Retinal pigment epithelial cell (primary cell): ENCODE data around the gene ZNF282.

Experiments used
- DNase-seq: peaks from one replicate; pipeline ENCODE4 v3.0.0-alpha.2; 2010; ENCODE audit warnings: low read depth
- H3K4me3 ChIP-seq: 2 replicates; pipeline ENCODE4 v1.5.1; 2011; ENCODE audit warnings: mild to moderate bottlenecking, low read length, control low read depth, moderate library complexity
- TF ChIP-seq, protein P1 (sequence below): conservative IDR thresholded peaks from 2 replicates; pipeline ENCODE4 v1.5.1; 2011; ENCODE audit warnings: low read depth, low read length, control low read depth, inconsistent platforms

ZNF282 gene

DNA sequence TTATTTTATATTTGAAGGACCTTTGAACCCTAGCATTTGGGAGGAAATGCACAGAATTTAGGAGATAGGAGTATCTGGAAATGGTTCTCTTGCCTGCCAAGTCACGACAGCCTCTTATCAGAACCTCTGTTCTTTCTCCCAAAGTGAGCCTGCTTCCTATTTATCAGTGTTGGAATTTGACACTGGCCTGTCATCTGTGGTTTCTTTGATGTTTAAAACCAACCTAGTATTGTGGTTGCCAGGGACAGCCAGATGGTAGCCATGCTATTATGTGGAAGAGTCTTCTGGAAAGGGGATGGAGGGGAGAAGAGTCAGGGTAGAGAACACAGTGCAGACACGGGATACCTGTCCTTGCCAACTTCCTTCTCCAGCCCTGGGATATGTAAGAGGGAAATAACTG, 21.1 kb downstream of the ZNF282 start:
- TF ChIP-seq, protein P1, sequence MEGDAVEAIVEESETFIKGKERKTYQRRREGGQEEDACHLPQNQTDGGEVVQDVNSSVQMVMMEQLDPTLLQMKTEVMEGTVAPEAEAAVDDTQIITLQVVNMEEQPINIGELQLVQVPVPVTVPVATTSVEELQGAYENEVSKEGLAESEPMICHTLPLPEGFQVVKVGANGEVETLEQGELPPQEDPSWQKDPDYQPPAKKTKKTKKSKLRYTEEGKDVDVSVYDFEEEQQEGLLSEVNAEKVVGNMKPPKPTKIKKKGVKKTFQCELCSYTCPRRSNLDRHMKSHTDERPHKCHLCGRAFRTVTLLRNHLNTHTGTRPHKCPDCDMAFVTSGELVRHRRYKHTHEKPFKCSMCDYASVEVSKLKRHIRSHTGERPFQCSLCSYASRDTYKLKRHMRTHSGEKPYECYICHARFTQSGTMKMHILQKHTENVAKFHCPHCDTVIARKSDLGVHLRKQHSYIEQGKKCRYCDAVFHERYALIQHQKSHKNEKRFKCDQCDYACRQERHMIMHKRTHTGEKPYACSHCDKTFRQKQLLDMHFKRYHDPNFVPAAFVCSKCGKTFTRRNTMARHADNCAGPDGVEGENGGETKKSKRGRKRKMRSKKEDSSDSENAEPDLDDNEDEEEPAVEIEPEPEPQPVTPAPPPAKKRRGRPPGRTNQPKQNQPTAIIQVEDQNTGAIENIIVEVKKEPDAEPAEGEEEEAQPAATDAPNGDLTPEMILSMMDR = no peak
- H3K4me3 ChIP-seq = no peak overlapping the region
- no peak for DNase-seq

DNA sequence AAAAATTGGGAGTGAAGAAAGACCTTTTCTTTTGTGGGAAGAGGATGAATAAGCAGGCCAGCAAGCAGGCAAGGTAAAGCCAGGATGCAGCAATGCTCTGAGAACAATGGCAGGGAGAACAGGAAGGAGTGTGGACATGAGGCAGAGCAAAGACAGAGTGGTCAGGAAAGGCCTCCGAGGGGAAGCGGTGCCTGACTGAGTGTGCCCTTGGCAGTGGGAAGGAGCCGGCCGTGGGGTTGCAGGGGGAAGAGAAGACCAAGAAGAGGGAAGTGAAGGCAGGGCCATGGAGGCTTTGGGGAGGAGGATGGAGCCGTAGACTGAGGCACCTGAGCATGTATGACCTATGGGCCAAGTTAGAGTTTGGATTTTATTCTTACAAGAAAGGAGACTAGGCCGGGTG, 22.2 kb downstream of the ZNF282 start:
- no peak for DNase-seq
- TF ChIP-seq, protein P1 = no peak
- H3K4me3 ChIP-seq = no peak overlapping the region

DNA sequence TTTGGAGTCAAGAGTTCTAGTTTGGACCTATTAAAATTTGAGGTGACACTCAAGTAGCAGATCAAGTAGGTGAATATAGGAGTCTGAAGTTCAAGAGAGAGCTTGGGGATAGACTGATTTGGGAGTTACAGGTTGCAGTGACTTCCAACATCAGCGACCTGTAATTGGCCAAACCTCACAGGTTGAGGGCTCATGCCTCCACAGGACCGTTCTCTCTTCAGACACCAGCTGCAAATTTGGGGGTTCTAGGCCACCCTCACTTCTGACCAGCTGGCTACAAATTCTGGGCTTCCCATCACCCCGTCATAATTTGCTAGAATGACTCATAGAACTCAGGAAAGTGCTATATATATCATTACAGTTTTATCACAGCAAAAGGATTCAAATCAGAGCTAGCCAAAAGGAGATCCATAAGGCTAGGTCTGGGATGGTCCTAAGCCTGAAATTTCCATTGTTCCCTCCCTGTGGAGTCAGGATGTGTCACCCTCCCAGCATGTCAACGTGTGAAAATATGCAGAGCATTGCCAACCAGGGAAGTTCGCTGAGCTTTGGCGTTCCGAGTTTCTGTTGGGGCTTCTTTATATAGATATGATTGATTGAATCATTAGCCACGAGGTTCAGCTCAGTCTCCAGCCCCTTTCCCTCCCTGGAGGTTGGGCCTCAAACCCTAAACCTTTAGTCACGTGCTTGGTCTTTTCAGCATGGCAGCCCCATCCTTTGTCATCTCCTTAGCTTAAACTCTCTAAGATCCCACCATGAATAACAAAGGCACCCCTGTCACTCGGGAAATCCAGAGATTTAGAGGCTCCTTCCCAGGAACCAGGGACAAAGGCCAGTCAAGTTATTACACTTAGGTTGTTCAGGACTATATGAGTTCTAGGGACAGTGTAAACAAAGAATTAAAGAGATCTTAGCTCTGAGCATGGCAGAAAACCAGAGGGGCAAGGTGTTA, 23.4 kb downstream of the ZNF282 start:
- H3K4me3 ChIP-seq = no peak overlapping the region
- DNase-seq = no peak
- TF ChIP-seq, protein P1 = no peak

DNA sequence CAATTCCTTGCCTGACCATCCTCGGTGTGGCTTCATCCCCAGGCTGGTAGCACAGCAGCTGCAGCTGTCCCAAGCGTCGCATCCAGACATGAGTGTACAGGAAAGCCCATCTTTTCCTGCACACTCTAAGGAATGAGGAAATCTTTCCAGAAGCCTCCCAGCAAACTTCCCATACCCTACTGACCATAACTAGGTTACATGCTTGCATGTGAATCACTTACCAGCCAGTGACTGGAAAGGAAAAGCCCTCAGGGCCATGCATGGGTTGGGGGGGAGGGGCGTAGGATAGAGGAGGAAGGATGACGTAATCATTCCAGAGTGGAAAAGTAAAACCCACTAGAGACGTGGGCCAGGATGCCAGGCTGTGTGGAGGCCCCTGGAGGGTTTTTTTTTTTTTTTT, 25.2 kb downstream of the ZNF282 start:
- no peak overlapping the region for H3K4me3 ChIP-seq
- TF ChIP-seq, protein P1 = no peak
- no peak for DNase-seq

DNA sequence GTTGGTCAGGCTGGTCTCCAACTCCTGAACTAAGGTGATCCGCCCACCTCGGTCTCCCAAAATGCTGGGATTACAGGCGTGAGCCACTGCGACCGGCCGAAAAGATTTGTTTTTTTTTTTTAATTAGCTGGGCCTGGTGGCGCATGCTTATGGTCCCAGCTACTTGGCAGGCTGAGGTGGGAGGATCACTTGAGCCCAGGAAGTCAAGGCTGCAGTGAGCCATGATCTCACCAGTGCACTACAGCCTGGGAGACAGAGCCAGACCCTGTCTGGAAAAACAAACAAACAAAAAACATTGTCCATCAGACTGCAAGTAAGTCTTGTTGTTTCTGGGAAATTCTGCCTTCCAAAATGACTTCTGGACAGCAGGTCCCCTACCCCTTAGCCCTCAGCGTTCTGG, 27.8 kb downstream of the ZNF282 start:
- TF ChIP-seq, protein P1 = no peak
- no peak overlapping the region for H3K4me3 ChIP-seq
- no peak for DNase-seq

DNA sequence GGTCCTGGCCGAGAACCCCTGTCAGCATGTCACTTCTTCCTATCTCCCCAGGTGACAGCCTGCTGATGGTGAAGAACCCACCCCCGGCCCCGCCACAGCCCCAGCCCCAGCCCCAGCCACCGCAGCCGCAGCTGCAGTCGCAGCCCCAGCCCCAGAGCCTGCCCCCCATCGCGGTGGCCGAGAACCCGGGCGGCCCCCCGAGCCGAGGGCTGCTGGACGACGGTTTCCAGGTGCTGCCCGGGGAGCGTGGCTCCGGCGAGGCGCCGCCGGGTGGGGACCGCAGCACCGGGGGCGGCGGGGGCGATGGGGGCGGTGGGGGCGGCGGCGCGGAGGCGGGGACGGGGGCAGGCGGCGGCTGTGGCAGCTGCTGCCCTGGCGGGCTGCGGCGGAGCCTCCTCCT, 28.4 kb downstream of the ZNF282 start:
- TF ChIP-seq, protein P1 = no peak
- H3K4me3 ChIP-seq = no peak overlapping the region
- DNase-seq = no peak

DNA sequence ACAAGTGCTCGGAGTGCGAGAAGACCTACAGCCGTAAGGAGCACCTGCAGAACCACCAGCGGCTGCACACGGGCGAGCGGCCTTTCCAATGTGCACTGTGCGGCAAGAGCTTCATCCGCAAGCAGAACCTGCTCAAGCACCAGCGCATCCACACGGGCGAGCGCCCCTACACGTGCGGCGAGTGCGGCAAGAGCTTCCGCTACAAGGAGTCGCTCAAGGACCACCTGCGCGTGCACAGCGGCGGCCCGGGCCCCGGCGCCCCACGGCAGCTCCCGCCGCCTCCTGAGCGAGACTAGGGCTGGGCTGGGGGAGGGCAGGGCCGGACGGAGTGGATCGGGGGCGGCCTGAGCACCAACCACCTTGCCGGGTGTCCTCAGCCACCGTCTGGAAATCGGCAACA, 29.0 kb downstream of the ZNF282 start:
- TF ChIP-seq, protein P1 = no peak
- no peak overlapping the region for H3K4me3 ChIP-seq
- DNase-seq = no peak
